A549 (cell line): ENCODE data around the gene C1orf141. TPM values are rescaled to one million over a fixed set of nuclear protein-coding genes. Genes with fewer than 3 reads are reported as not detected.

Experiments
- ATAC-seq, 2 experiments: fragments of 200-7000 bp in 1 of 2; fragments of >200 bp in 1 of 2; cut with Nextera tagmentation in 1 of 2; cut with Tn5 transposase in 1 of 2; 3 replicates each; pipeline versions ENCODE4 v1.8.0 to v1.9.1; 2018 to 2020; ENCODE audit warnings: mild to moderate bottlenecking in 1 of 2, moderate library complexity in 1 of 2
- CTCF ChIA-PET: fragments of 300-600 bp; sonication (Branson Sonifier 250); formaldehyde crosslinking; extraction: SDS; loops from one replicate; lab custom pipeline; 2021; ENCODE audit warnings: antibody characterized with exemption, inconsistent platforms; lab: Yijun Ruan, JAX
- POLR2A ChIA-PET: fragments of 350-600 bp; formaldehyde crosslinking; extraction: SDS; loops from one replicate; lab custom pipeline; 2021; ENCODE audit warnings: antibody characterized with exemption, inconsistent platforms; lab: Yijun Ruan, JAX
- DNase-seq, 2 experiments: peaks; one replicate each; pipeline versions ENCODE4 v3.0.0 to v3.0.0-alpha.2; 2011 to 2016; ENCODE audit warnings: low read depth in 1 of 2, low spot score in 1 of 2
- FAIRE-seq: peaks from 2 replicates; lab custom pipeline; 2011; peaks lifted over from hg19 to GRCh38; lab: Jason Lieb, UNC
- H3K27ac ChIP-seq, 2 experiments: fragments of >200 bp; sonication (Bioruptor Twin); formaldehyde crosslinking; 3 replicates each; pipeline ENCODE4 v1.5.1; 2016 to 2017
- H3K4me1 ChIP-seq: fragments of >200 bp; sonication (Bioruptor Twin); formaldehyde crosslinking; 3 replicates; pipeline ENCODE4 v1.6.1; 2016
- H3K4me2 ChIP-seq: fragments of >200 bp; sonication (Bioruptor Twin); formaldehyde crosslinking; 3 replicates; pipeline ENCODE4 v1.6.1; 2016
- H3K4me3 ChIP-seq: fragments of >200 bp; sonication (Bioruptor Twin); formaldehyde crosslinking; 3 replicates; pipeline ENCODE4 v1.5.1; 2016
- H3K9me3 ChIP-seq: fragments of >200 bp; sonication (Bioruptor Twin); formaldehyde crosslinking; 3 replicates; pipeline ENCODE4 v1.6.1; 2016
- CBX2 ChIP-seq: fragments of 200-600 bp; sonication (generic); IDR thresholded peaks from 2 replicates; pipeline ENCODE4 v1.6.1; 2016; ENCODE audit warnings: low read depth, mild to moderate bottlenecking, borderline replicate concordance
- CHD2 ChIP-seq: fragments of 150-350 bp; IDR thresholded peaks from 2 replicates; pipeline ENCODE4 v1.6.1; 2014; ENCODE audit warnings: low read length; ENCODE audit not compliant: partially characterized antibody
- CTCF ChIP-seq: fragments of >200 bp; sonication (Bioruptor Twin); formaldehyde crosslinking; IDR thresholded peaks from 3 replicates; pipeline ENCODE4 v1.5.1; 2016
- EP300 ChIP-seq, 2 experiments: fragments of >200 bp; sonication (Bioruptor Twin); formaldehyde crosslinking; IDR thresholded peaks; 2 replicates in 1 of 2; 3 replicates in 1 of 2; pipeline ENCODE4 v1.6.1; 2016 to 2017
- ESRRA ChIP-seq: fragments of 150-350 bp; IDR thresholded peaks from 2 replicates; pipeline ENCODE4 v1.6.1; 2014; ENCODE audit warnings: mild to moderate bottlenecking, low read length, borderline replicate concordance
- FOSL2 ChIP-seq, 2 experiments: fragments of 450-650 bp in 1 of 2; fragments of >200 bp in 1 of 2; sonication (Bioruptor Twin) in 1 of 2; formaldehyde crosslinking; IDR thresholded peaks; 2 replicates each; pipeline versions ENCODE4 v1.5.0 to v1.6.1; 2016 to 2020; ENCODE audit warnings: mild to moderate bottlenecking in 1 of 2, moderate library complexity in 1 of 2
- HMGXB4 ChIP-seq: fragments of 250-450 bp; sonication (Bioruptor Pico); IDR thresholded peaks from 2 replicates; pipeline ENCODE4 v1.5.0; 2021; ENCODE audit warnings: mild to moderate bottlenecking, moderate library complexity, borderline replicate concordance
- HOXB13 ChIP-seq: fragments of 250-450 bp; sonication (Bioruptor Pico); IDR thresholded peaks from 2 replicates; pipeline ENCODE4 v1.5.0; 2020; ENCODE audit warnings: low read depth, mild to moderate bottlenecking, moderate library complexity
- JUNB ChIP-seq: fragments of >200 bp; sonication (Bioruptor Twin); formaldehyde crosslinking; IDR thresholded peaks from 2 replicates; pipeline ENCODE4 v1.6.1; 2016
- MAFK ChIP-seq: fragments of 450-650 bp; IDR thresholded peaks from 2 replicates; pipeline ENCODE4 v1.6.1; 2014; ENCODE audit not compliant: partially characterized antibody
- MAZ ChIP-seq: fragments of 150-350 bp; IDR thresholded peaks from 2 replicates; pipeline ENCODE4 v1.6.1; 2014; ENCODE audit warnings: antibody characterized with exemption, low read depth, low read length, borderline replicate concordance
- MYC ChIP-seq: IDR thresholded peaks from 2 replicates; pipeline ENCODE4 v1.6.1; 2012; ENCODE audit warnings: mild to moderate bottlenecking, inconsistent platforms, low read length, improper control_type of control experiment, borderline replicate concordance
- NFE2L2 ChIP-seq: fragments of 150-350 bp; conservative IDR thresholded peaks from 2 replicates; pipeline ENCODE4 v1.6.1; 2014; ENCODE audit warnings: low read length
- NR3C1 ChIP-seq: fragments of >200 bp; sonication (Bioruptor Twin); formaldehyde crosslinking; IDR thresholded peaks from 3 replicates; pipeline ENCODE4 v1.6.1; 2017
- POLR2A ChIP-seq: IDR thresholded peaks from 2 replicates; pipeline ENCODE4 v1.6.1; 2012; ENCODE audit warnings: mild to moderate bottlenecking, low read length
- POLR2AphosphoS2 ChIP-seq: conservative IDR thresholded peaks from 2 replicates; pipeline ENCODE4 v1.6.1; 2012; ENCODE audit warnings: low read length, improper control_type of control experiment, inconsistent platforms
- RAD21 ChIP-seq, 2 experiments: fragments of >200 bp in 1 of 2; sonication (Bioruptor Twin) in 1 of 2; formaldehyde crosslinking in 1 of 2; IDR thresholded peaks in 1 of 2; conservative IDR thresholded peaks in 1 of 2; 2 replicates in 1 of 2; 3 replicates in 1 of 2; pipeline ENCODE4 v1.6.1; 2012 to 2018; ENCODE audit warnings: inconsistent platforms in 1 of 2
- REST ChIP-seq: fragments of 200-600 bp; sonication (generic); IDR thresholded peaks from 2 replicates; pipeline ENCODE4 v1.6.1; 2016; ENCODE audit warnings: antibody characterized with exemption, mild to moderate bottlenecking, moderate library complexity
- RNF2 ChIP-seq: fragments of 200-600 bp; sonication (generic); IDR thresholded peaks from 2 replicates; pipeline ENCODE4 v1.6.1; 2016; ENCODE audit warnings: low read depth, mild to moderate bottlenecking, antibody characterized with exemption, moderate library complexity, borderline replicate concordance
- SMC3 ChIP-seq: fragments of >200 bp; sonication (Bioruptor Twin); formaldehyde crosslinking; IDR thresholded peaks from 3 replicates; pipeline ENCODE4 v1.6.1; 2018; ENCODE audit warnings: inconsistent platforms
- TFCP2L1 ChIP-seq: fragments of 250-450 bp; sonication (Bioruptor Pico); IDR thresholded peaks from 2 replicates; pipeline ENCODE4 v1.5.0; 2021; ENCODE audit warnings: mild to moderate bottlenecking
- USF2 ChIP-seq: fragments of 450-650 bp; IDR thresholded peaks from 2 replicates; pipeline ENCODE4 v1.6.1; 2014; ENCODE audit warnings: antibody characterized with exemption
- ZSCAN20 ChIP-seq: fragments of 250-450 bp; sonication (Bioruptor Pico); IDR thresholded peaks from 2 replicates; pipeline ENCODE4 v1.8.0; 2022; ENCODE audit warnings: mild to moderate bottlenecking, moderate library complexity
- WGBS: methylation state at CpG from one replicate; pipeline ENCODE4 v1.1.6; 2017; ENCODE audit errors: missing lambda C conversion rate; 5-methylcytosine and 5-hydroxymethylcytosine counted together
- polyA plus RNA-seq, 4 experiments: library from polyadenylated mRNA; depleted of rRNA in 3 of 4; stranded (reverse); fragments of >200 nt; fragmentation: RNase III in 1 of 4; extraction: RNeasy Plus Mini Kit Qiagen cat#74134 plus additional on column Dnase treatment in 1 of 4; gene quantifications; 2 replicates in 3 of 4; 3 replicates in 1 of 4; pipeline ENCODE4 v1.2.3, GENCODE V29; 2011 to 2017

Gene C1orf141
- polyA plus RNA-seq, 2 of the 4 experiments (the other 2 are of a cell fraction) = not detected

- ChIA-PET POLR2A (no interaction called here), CTCF (interaction anchor here (1.1 to 7.7 kb wide), 7 partner anchors 7 to 378 kb away, joined by 3 to 123 read pairs (median 4); no protein-coding TSS in a partner anchor)
- TF ChIP-seq JUNB (no peak), RAD21 (conservative IDR thresholded peaks at IDR 0.05 in 1 of 2, IDR thresholded peaks at IDR 0.05 in 1 of 2) (peak in 1 of 2 experiments; percentile 35; a peak in 1 of 5 replicates), CTCF (peak; percentile 17; the same call in 1 of the 3 replicates), RNF2 (no peak), HOXB13 (CRISPR knock-in tag) (no peak), EP300 (IDR thresholded peaks at IDR 0.05) (no peak), MYC (no peak), NFE2L2 (no peak), TFCP2L1 (CRISPR knock-in tag) (no peak)
- no peak for DNase-seq
- no peak overlapping the region for H3K4me3 ChIP-seq
- no peak overlapping the region for H3K4me2 ChIP-seq
- no peak overlapping the region for H3K27ac ChIP-seq
- H3K4me1 ChIP-seq = 0 out of 3 replicates have a peak, but pooled peaks cover 3% of the 10 kb centered on the region
- no peaks in the 10 kb centered on the region for H3K9me3 ChIP-seq
- FAIRE-seq = no peak
- no peak for ATAC-seq
- 36% methylated on average over 2 of the region's 2 CpGs for WGBS
Measured at GRCh38 chr1:67144696-67145095, 9.9 kb upstream of the C1orf141 start.

GRCh38 chr1:67143966-67144365 lies 9.2 kb upstream of the C1orf141 start:
- Histone ChIP-seq H3K4me2 (no peak overlapping the region), H3K9me3 (no peaks in the 10 kb centered on the region), H3K4me1 (0 out of 3 replicates have a peak, but pooled peaks cover 3% of the 10 kb centered on the region), H3K4me3 (no peak overlapping the region), H3K27ac (no peak overlapping the region)
- 42% methylated on average over 3 of the region's 3 CpGs for WGBS
- CTCF ChIA-PET = interaction anchor here (0.6 to 7.7 kb wide), 5 partner anchors 8 to 428 kb away, joined by 3 to 123 read pairs (median 6); no protein-coding TSS in a partner anchor
- FAIRE-seq = no peak
- no peak for ATAC-seq
- DNase-seq = no peak
- TF ChIP-seq CHD2 = no peak
- no peak for TF ChIP-seq MAZ
- TF ChIP-seq NFE2L2 = no peak
- no peak for TF ChIP-seq NR3C1
- no peak for TF ChIP-seq MAFK
- TF ChIP-seq USF2 = no peak
- POLR2A ChIA-PET = no interaction called here

GRCh38 chr1:67142931-67143330 lies 8.2 kb upstream of the C1orf141 start:
- Histone ChIP-seq H3K4me2 (no peak overlapping the region), H3K9me3 (no peaks in the 10 kb centered on the region), H3K4me3 (no peak overlapping the region), H3K4me1 (no peaks in the 10 kb centered on the region), H3K27ac (no peak overlapping the region)
- POLR2A ChIA-PET = no interaction called here
- ATAC-seq = no peak
- FAIRE-seq = no peak
- 33% methylated on average over 3 of the region's 3 CpGs for WGBS
- CTCF ChIA-PET = interaction anchor here (1.7 to 2.0 kb wide), 2 partner anchors 9 to 147 kb away, joined by 3 to 7 read pairs; no protein-coding TSS in a partner anchor
- no peak for DNase-seq
- TF ChIP-seq SMC3 (no peak), HOXB13 (CRISPR knock-in tag) (no peak), FOSL2 (IDR thresholded peaks at IDR 0.05) (no peak), FOSL2 (CRISPR knock-in tag; IDR thresholded peaks at IDR 0.05) (no peak), NR3C1 (no peak), ESRRA (no peak), POLR2AphosphoS2 (no peak), ZSCAN20 (CRISPR knock-in tag) (no peak), POLR2A (no peak), CBX2 (no peak), CTCF (no peak), REST (no peak), HMGXB4 (CRISPR knock-in tag) (no peak)
